T-helper 22 cell (primary cell): ENCODE results near the gene BPIFA1.

ENCODE experiments used
- DNase-seq: peaks from one replicate; pipeline ENCODE4 v3.0.0-alpha.2; 2020; ENCODE audit warnings: low read depth

Gene BPIFA1

GRCh38 chr20:33235696-33236095 lies at the start of gene BPIFA1:
TSS of gene BPIFA1 (plus strand) at chr20:33235996. CDS start at chr20:33237712, 1,716 bp downstream.
- DNase-seq, result no peak

GRCh38 chr20:33187491-33187890 lies 48.3 kb upstream of the BPIFA1 start:
- DNase-seq, result no peak

- DNase-seq, result no peak
Observed at GRCh38 chr20:33188421-33188820, 47.4 kb upstream of the BPIFA1 start.

GRCh38 chr20:33191484-33191883 lies 44.3 kb upstream of the BPIFA1 start:
- DNase-seq, result no peak

- DNase-seq, result no peak
Observed at GRCh38 chr20:33191955-33192354, 43.8 kb upstream of the BPIFA1 start.

GRCh38 chr20:33192912-33193501 lies 42.8 kb upstream of the BPIFA1 start:
- no peak for DNase-seq

- no peak for DNase-seq
Observed at GRCh38 chr20:33199026-33199425, 36.8 kb upstream of the BPIFA1 start.

GRCh38 chr20:33202451-33202850 lies 33.3 kb upstream of the BPIFA1 start:
- no peak for DNase-seq

- DNase-seq, result no peak
Observed at GRCh38 chr20:33203444-33203843, 32.4 kb upstream of the BPIFA1 start.

- DNase-seq, result no peak
Observed at GRCh38 chr20:33209789-33210188, 26.0 kb upstream of the BPIFA1 start.

GRCh38 chr20:33210371-33210770 lies 25.4 kb upstream of the BPIFA1 start:
- DNase-seq, result no peak

- no peak for DNase-seq
Observed at GRCh38 chr20:33211817-33212424, 23.9 kb upstream of the BPIFA1 start.

- DNase-seq, result no peak
Observed at GRCh38 chr20:33217052-33217451, 18.7 kb upstream of the BPIFA1 start, which contains the start of gene BPIFA3. TSS of gene BPIFA3 (plus strand) at chr20:33217352. CDS start at chr20:33217537, 185 bp downstream.

GRCh38 chr20:33224399-33224798 lies 11.4 kb upstream of the BPIFA1 start:
- DNase-seq, result no peak

- no peak for DNase-seq
Observed at GRCh38 chr20:33229843-33230242, 6.0 kb upstream of the BPIFA1 start.

- no peak for DNase-seq
Observed at GRCh38 chr20:33231237-33231636, 4.6 kb upstream of the BPIFA1 start.

- DNase-seq, result no peak
Observed at GRCh38 chr20:33232486-33233072, 3.2 kb upstream of the BPIFA1 start.

GRCh38 chr20:33233129-33233774 lies 2.5 kb upstream of the BPIFA1 start:
- DNase-seq, result no peak

GRCh38 chr20:33234050-33234449 lies 1.7 kb upstream of the BPIFA1 start:
- no peak for DNase-seq

GRCh38 chr20:33236351-33236750 lies 555 bp downstream of the BPIFA1 start:
- no peak for DNase-seq

GRCh38 chr20:33237989-33238388 lies 2.2 kb downstream of the BPIFA1 start:
- DNase-seq, result no peak

GRCh38 chr20:33239418-33239817 lies 3.6 kb downstream of the BPIFA1 start:
- no peak for DNase-seq
